ENCODE results near the gene REPS2.
"Not testable (repeated sequence)": the region's sequence is repeated elsewhere in the genome, so short reads cannot be mapped to it uniquely, and the experiment has no call there.

REPS2 gene

GRCh38 chrX:16966752-16967448, 20.4 kb downstream of the REPS2 start:
- Histone ChIP-seq H3K27me3 (ENCODE audit: insufficient read depth, low read length, poor library complexity) (no peaks in the 10 kb centered on the region), H2BK5ac (ENCODE audit: low read length) (no peak overlapping the region), H3K36me3 (ENCODE audit: control insufficient read depth, insufficient read depth, low read length) (no peaks in the 10 kb centered on the region), H2BK120ac (ENCODE audit: low read depth, low read length) (no peak overlapping the region), H2BK15ac (replicated peaks; ENCODE audit: low read depth) (no peak overlapping the region), H4K8ac (ENCODE audit: low read depth, low read length) (no peak overlapping the region), H3K4ac (ENCODE audit: low read depth, low read length) (no peak overlapping the region), H4K5ac (ENCODE audit: low read length) (no peak overlapping the region), H3K27ac (ENCODE audit: low read depth, low read length) (no peak overlapping the region), H3K79me2 (ENCODE audit: control insufficient read depth, insufficient read depth, low read length) (no peaks in the 10 kb centered on the region), H3K79me1 (ENCODE audit: low read length) (no peaks in the 10 kb centered on the region), H3K56ac (ENCODE audit: low read length) (no peak overlapping the region), H3K4me3 (ENCODE audit: low read length) (no peak overlapping the region), H3K4me1 (ENCODE audit: control insufficient read depth, low read depth, low read length) (no peaks in the 10 kb centered on the region), H3K4me2 (ENCODE audit: low read length) (no peak overlapping the region), H2AK5ac (ENCODE audit: low read length) (no peak overlapping the region), H3K23ac (ENCODE audit: low read length) (no peak overlapping the region), H3K18ac (ENCODE audit: low read length) (no peak overlapping the region), H3K9ac (ENCODE audit: low read length) (no peak overlapping the region)
- no CpG with 5 or more reads among the region's 2 CpGs for WGBS (ENCODE audit: extremely low coverage, insufficient coverage, low lambda C conversion rate)
- no peak for DNase-seq

- DNase-seq; H3K36me3 ChIP-seq (ENCODE audit: control insufficient read depth, insufficient read depth, low read length); H4K8ac ChIP-seq (ENCODE audit: low read depth, low read length); H3K23ac ChIP-seq (ENCODE audit: low read length); H2BK120ac ChIP-seq (ENCODE audit: low read depth, low read length); H3K4me3 ChIP-seq (ENCODE audit: low read length); H2BK15ac ChIP-seq (replicated peaks; ENCODE audit: low read depth); H4K5ac ChIP-seq (ENCODE audit: low read length); H3K4ac ChIP-seq (ENCODE audit: low read depth, low read length); H3K79me1 ChIP-seq (ENCODE audit: low read length); H3K27ac ChIP-seq (ENCODE audit: low read depth, low read length); H2AK5ac ChIP-seq (ENCODE audit: low read length); H3K4me2 ChIP-seq (ENCODE audit: low read length); H3K79me2 ChIP-seq (ENCODE audit: control insufficient read depth, insufficient read depth, low read length); H3K56ac ChIP-seq (ENCODE audit: low read length); H3K4me1 ChIP-seq (ENCODE audit: control insufficient read depth, low read depth, low read length); H3K27me3 ChIP-seq (ENCODE audit: insufficient read depth, low read length, poor library complexity); H3K18ac ChIP-seq (ENCODE audit: low read length); H2BK5ac ChIP-seq (ENCODE audit: low read length); H3K9ac ChIP-seq (ENCODE audit: low read length): not testable (repeated sequence)
- WGBS (ENCODE audit: extremely low coverage, insufficient coverage, low lambda C conversion rate) = no CpG with 5 or more reads among the region's 29 CpGs
Measured at GRCh38 chrX:16968753-16969152, 22.3 kb downstream of the REPS2 start.

- DNase-seq = no peak
- H3K4ac ChIP-seq (ENCODE audit: low read depth, low read length) = no peak overlapping the region
- no peaks in the 10 kb centered on the region for H3K27me3 ChIP-seq (ENCODE audit: insufficient read depth, low read length, poor library complexity)
- no peak overlapping the region for H2AK5ac ChIP-seq (ENCODE audit: low read length)
- no peak overlapping the region for H4K5ac ChIP-seq (ENCODE audit: low read length)
- no peak overlapping the region for H3K9ac ChIP-seq (ENCODE audit: low read length)
- H3K79me2 ChIP-seq (ENCODE audit: control insufficient read depth, insufficient read depth, low read length) = no peaks in the 10 kb centered on the region
- H3K4me1 ChIP-seq (ENCODE audit: control insufficient read depth, low read depth, low read length) = no peaks in the 10 kb centered on the region
- no peak overlapping the region for H3K56ac ChIP-seq (ENCODE audit: low read length)
- H3K4me2 ChIP-seq (ENCODE audit: low read length) = no peak overlapping the region
- no peak overlapping the region for H4K8ac ChIP-seq (ENCODE audit: low read depth, low read length)
- no peak overlapping the region for H2BK15ac ChIP-seq (replicated peaks; ENCODE audit: low read depth)
- no peak overlapping the region for H3K23ac ChIP-seq (ENCODE audit: low read length)
- H3K79me1 ChIP-seq (ENCODE audit: low read length) = no peaks in the 10 kb centered on the region
- no peak overlapping the region for H2BK5ac ChIP-seq (ENCODE audit: low read length)
- H3K27ac ChIP-seq (ENCODE audit: low read depth, low read length) = no peak overlapping the region
- H3K18ac ChIP-seq (ENCODE audit: low read length) = no peak overlapping the region
- no peak overlapping the region for H3K4me3 ChIP-seq (ENCODE audit: low read length)
- no peaks in the 10 kb centered on the region for H3K36me3 ChIP-seq (ENCODE audit: control insufficient read depth, insufficient read depth, low read length)
- H2BK120ac ChIP-seq (ENCODE audit: low read depth, low read length) = no peak overlapping the region
- no CpG with 5 or more reads among the region's 5 CpGs for WGBS (ENCODE audit: extremely low coverage, insufficient coverage, low lambda C conversion rate)
Measured at GRCh38 chrX:16970977-16971376, 24.5 kb downstream of the REPS2 start.

- no peak overlapping the region for H3K9ac ChIP-seq (ENCODE audit: low read length)
- no peak overlapping the region for H4K8ac ChIP-seq (ENCODE audit: low read depth, low read length)
- no peak overlapping the region for H3K4me2 ChIP-seq (ENCODE audit: low read length)
- no peaks in the 10 kb centered on the region for H3K4me1 ChIP-seq (ENCODE audit: control insufficient read depth, low read depth, low read length)
- no peaks in the 10 kb centered on the region for H3K79me1 ChIP-seq (ENCODE audit: low read length)
- no peak overlapping the region for H3K27ac ChIP-seq (ENCODE audit: low read depth, low read length)
- no peak overlapping the region for H3K4ac ChIP-seq (ENCODE audit: low read depth, low read length)
- no peaks in the 10 kb centered on the region for H3K27me3 ChIP-seq (ENCODE audit: insufficient read depth, low read length, poor library complexity)
- no peak overlapping the region for H3K4me3 ChIP-seq (ENCODE audit: low read length)
- H3K56ac ChIP-seq (ENCODE audit: low read length) = no peak overlapping the region
- H3K23ac ChIP-seq (ENCODE audit: low read length) = no peak overlapping the region
- H2BK5ac ChIP-seq (ENCODE audit: low read length) = no peak overlapping the region
- no peaks in the 10 kb centered on the region for H3K79me2 ChIP-seq (ENCODE audit: control insufficient read depth, insufficient read depth, low read length)
- H2BK120ac ChIP-seq (ENCODE audit: low read depth, low read length) = no peak overlapping the region
- H2AK5ac ChIP-seq (ENCODE audit: low read length) = no peak overlapping the region
- H3K36me3 ChIP-seq (ENCODE audit: control insufficient read depth, insufficient read depth, low read length) = no peaks in the 10 kb centered on the region
- H4K5ac ChIP-seq (ENCODE audit: low read length) = no peak overlapping the region
- no peak for DNase-seq
- H2BK15ac ChIP-seq (replicated peaks; ENCODE audit: low read depth) = no peak overlapping the region
- WGBS (ENCODE audit: extremely low coverage, insufficient coverage, low lambda C conversion rate) = no CpG with 5 or more reads among the region's 2 CpGs
- H3K18ac ChIP-seq (ENCODE audit: low read length) = no peak overlapping the region
Measured at GRCh38 chrX:16971694-16972093, 25.2 kb downstream of the REPS2 start.

- no peak overlapping the region for H3K4me3 ChIP-seq (ENCODE audit: low read length)
- no peaks in the 10 kb centered on the region for H3K4me1 ChIP-seq (ENCODE audit: control insufficient read depth, low read depth, low read length)
- no peak overlapping the region for H3K23ac ChIP-seq (ENCODE audit: low read length)
- no peaks in the 10 kb centered on the region for H3K36me3 ChIP-seq (ENCODE audit: control insufficient read depth, insufficient read depth, low read length)
- H3K27ac ChIP-seq (ENCODE audit: low read depth, low read length) = no peak overlapping the region
- no peak for DNase-seq
- no peaks in the 10 kb centered on the region for H3K79me1 ChIP-seq (ENCODE audit: low read length)
- no CpG with 5 or more reads among the region's 5 CpGs for WGBS (ENCODE audit: extremely low coverage, insufficient coverage, low lambda C conversion rate)
- H3K4ac ChIP-seq (ENCODE audit: low read depth, low read length) = no peak overlapping the region
- H3K27me3 ChIP-seq (ENCODE audit: insufficient read depth, low read length, poor library complexity) = no peaks in the 10 kb centered on the region
- no peak overlapping the region for H3K9ac ChIP-seq (ENCODE audit: low read length)
- no peak overlapping the region for H3K4me2 ChIP-seq (ENCODE audit: low read length)
- H3K56ac ChIP-seq (ENCODE audit: low read length) = no peak overlapping the region
- no peak overlapping the region for H4K8ac ChIP-seq (ENCODE audit: low read depth, low read length)
- H2AK5ac ChIP-seq (ENCODE audit: low read length) = no peak overlapping the region
- no peak overlapping the region for H4K5ac ChIP-seq (ENCODE audit: low read length)
- no peak overlapping the region for H2BK15ac ChIP-seq (replicated peaks; ENCODE audit: low read depth)
- no peak overlapping the region for H2BK5ac ChIP-seq (ENCODE audit: low read length)
- no peak overlapping the region for H2BK120ac ChIP-seq (ENCODE audit: low read depth, low read length)
- H3K18ac ChIP-seq (ENCODE audit: low read length) = no peak overlapping the region
- no peaks in the 10 kb centered on the region for H3K79me2 ChIP-seq (ENCODE audit: control insufficient read depth, insufficient read depth, low read length)
Measured at GRCh38 chrX:16975233-16975632, 28.8 kb downstream of the REPS2 start.

- Histone ChIP-seq H3K79me1 (ENCODE audit: low read length) (no peaks in the 10 kb centered on the region), H3K36me3 (ENCODE audit: control insufficient read depth, insufficient read depth, low read length) (no peaks in the 10 kb centered on the region)
Measured at GRCh38 chrX:16977771-16978170, 31.3 kb downstream of the REPS2 start.

More at GRCh38 chrX:16977771-16978170, 31.3 kb downstream of the REPS2 start:
- H3K4me1 ChIP-seq (ENCODE audit: control insufficient read depth, low read depth, low read length) = no peaks in the 10 kb centered on the region
- no peak overlapping the region for H3K18ac ChIP-seq (ENCODE audit: low read length)
- H2BK120ac ChIP-seq (ENCODE audit: low read depth, low read length) = no peak overlapping the region
- no peak overlapping the region for H3K4ac ChIP-seq (ENCODE audit: low read depth, low read length)
- H3K4me2 ChIP-seq (ENCODE audit: low read length) = no peak overlapping the region
- H2BK15ac ChIP-seq (replicated peaks; ENCODE audit: low read depth) = no peak overlapping the region
- H3K56ac ChIP-seq (ENCODE audit: low read length) = no peak overlapping the region
- H4K8ac ChIP-seq (ENCODE audit: low read depth, low read length) = no peak overlapping the region
- H3K27ac ChIP-seq (ENCODE audit: low read depth, low read length) = no peak overlapping the region
- H3K9ac ChIP-seq (ENCODE audit: low read length) = no peak overlapping the region
- no peaks in the 10 kb centered on the region for H3K27me3 ChIP-seq (ENCODE audit: insufficient read depth, low read length, poor library complexity)
- H3K79me2 ChIP-seq (ENCODE audit: control insufficient read depth, insufficient read depth, low read length) = no peaks in the 10 kb centered on the region
- no peak overlapping the region for H2BK5ac ChIP-seq (ENCODE audit: low read length)
- no peak overlapping the region for H3K23ac ChIP-seq (ENCODE audit: low read length)
- no peak overlapping the region for H2AK5ac ChIP-seq (ENCODE audit: low read length)
- no peak overlapping the region for H4K5ac ChIP-seq (ENCODE audit: low read length)
- DNase-seq = no peak
- no peak overlapping the region for H3K4me3 ChIP-seq (ENCODE audit: low read length)

Measured in mesendoderm (in vitro differentiated cells).